ENCODE results near the gene CDK6. TPM values are rescaled to one million over a fixed set of nuclear protein-coding genes. Genes with fewer than 3 reads are reported as not detected.
A peak's percentile ranks its signal among the peaks of the same experiment; 100 is the strongest.
"Not testable (repeated sequence)": the region's sequence is repeated elsewhere in the genome, so short reads cannot be mapped to it uniquely, and the experiment has no call there.

The CDK6 gene
- total and polyA plus RNA-seq, 4 donors = 14.0 to 42.6 (median 27.8) TPM

GRCh38 chr7:92875173-92875572 lies 38.8 kb upstream of the CDK6 start:
- Histone ChIP-seq H3K27me3 (ENCODE audit: control insufficient read depth, insufficient read depth, low read length) (no peaks in the 10 kb centered on the region), H3K9me3 (ENCODE audit: control insufficient read depth, insufficient read depth, low read length) (no peaks in the 10 kb centered on the region), H3K4me1 (ENCODE audit: control insufficient read depth, insufficient read depth, low read length) (no peaks in the 10 kb centered on the region), H3K27ac (ENCODE audit: low read depth, low read length) (no peak overlapping the region), H3K4me3 (ENCODE audit: low read depth, low read length) (no peak overlapping the region), H3K36me3 (ENCODE audit: control insufficient read depth, insufficient read depth, low read length) (no peaks in the 10 kb centered on the region)
- DNase-seq (ENCODE audit: low read depth in 4 of 6, low spot score in 6 of 6) = no peak
- WGBS (ENCODE audit: insufficient coverage) = no CpG with 5 or more reads among the region's 1 CpG

- no peaks in the 10 kb centered on the region for H3K9me3 ChIP-seq (ENCODE audit: control insufficient read depth, insufficient read depth, low read length)
- no peak overlapping the region for H3K27ac ChIP-seq (ENCODE audit: low read depth, low read length)
- WGBS (ENCODE audit: insufficient coverage) = no CpG with 5 or more reads among the region's 1 CpG
- no peaks in the 10 kb centered on the region for H3K4me1 ChIP-seq (ENCODE audit: control insufficient read depth, insufficient read depth, low read length)
- H3K36me3 ChIP-seq (ENCODE audit: control insufficient read depth, insufficient read depth, low read length) = no peaks in the 10 kb centered on the region
- H3K27me3 ChIP-seq (ENCODE audit: control insufficient read depth, insufficient read depth, low read length) = no peaks in the 10 kb centered on the region
- DNase-seq (ENCODE audit: low read depth in 4 of 6, low spot score in 6 of 6) = no peak
- no peak overlapping the region for H3K4me3 ChIP-seq (ENCODE audit: low read depth, low read length)
Observed at GRCh38 chr7:92874567-92874966, 38.2 kb upstream of the CDK6 start.

DNA sequence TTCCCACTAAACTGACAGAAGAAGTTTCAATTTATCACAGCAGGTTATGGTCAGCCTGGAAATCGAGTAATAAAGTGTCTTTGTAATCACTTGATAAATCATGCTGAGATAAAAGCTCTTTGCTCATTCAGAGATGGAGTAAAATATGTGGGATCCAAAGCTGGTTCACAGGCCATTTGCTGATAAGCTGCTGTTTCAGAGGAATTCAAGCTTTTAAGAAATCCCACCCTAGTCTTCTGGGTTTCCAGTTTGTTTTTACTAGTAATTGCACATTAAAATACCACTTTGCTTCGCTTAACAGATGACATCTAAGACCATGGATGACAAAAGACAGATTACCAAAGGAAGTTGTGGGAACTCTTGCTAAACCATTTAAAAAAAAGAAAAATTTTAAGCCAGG lies 37.4 kb upstream of the CDK6 start:
- 0% methylated on average over 1 of the region's 2 CpGs for WGBS (ENCODE audit: insufficient coverage)
- peak in 1 of 6 donors; percentile 11 for DNase-seq (ENCODE audit: low read depth in 4 of 6, low spot score in 6 of 6)
- Histone ChIP-seq H3K27ac (ENCODE audit: low read depth, low read length) (no peak overlapping the region), H3K9me3 (ENCODE audit: control insufficient read depth, insufficient read depth, low read length) (no peaks in the 10 kb centered on the region), H3K4me3 (ENCODE audit: low read depth, low read length) (no peak overlapping the region), H3K4me1 (ENCODE audit: control insufficient read depth, insufficient read depth, low read length) (no peaks in the 10 kb centered on the region), H3K36me3 (ENCODE audit: control insufficient read depth, insufficient read depth, low read length) (no peaks in the 10 kb centered on the region), H3K27me3 (ENCODE audit: control insufficient read depth, insufficient read depth, low read length) (no peaks in the 10 kb centered on the region)

- Histone ChIP-seq H3K36me3 (ENCODE audit: control insufficient read depth, insufficient read depth, low read length) (no peaks in the 10 kb centered on the region), H3K4me3 (ENCODE audit: low read depth, low read length) (no peak overlapping the region), H3K9me3 (ENCODE audit: control insufficient read depth, insufficient read depth, low read length) (no peaks in the 10 kb centered on the region), H3K4me1 (ENCODE audit: control insufficient read depth, insufficient read depth, low read length) (no peaks in the 10 kb centered on the region), H3K27ac (ENCODE audit: low read depth, low read length) (no peak overlapping the region), H3K27me3 (ENCODE audit: control insufficient read depth, insufficient read depth, low read length) (no peaks in the 10 kb centered on the region)
- no peak for DNase-seq (ENCODE audit: low read depth in 4 of 6, low spot score in 6 of 6)
Observed at GRCh38 chr7:92872701-92873100, 36.3 kb upstream of the CDK6 start.

DNA sequence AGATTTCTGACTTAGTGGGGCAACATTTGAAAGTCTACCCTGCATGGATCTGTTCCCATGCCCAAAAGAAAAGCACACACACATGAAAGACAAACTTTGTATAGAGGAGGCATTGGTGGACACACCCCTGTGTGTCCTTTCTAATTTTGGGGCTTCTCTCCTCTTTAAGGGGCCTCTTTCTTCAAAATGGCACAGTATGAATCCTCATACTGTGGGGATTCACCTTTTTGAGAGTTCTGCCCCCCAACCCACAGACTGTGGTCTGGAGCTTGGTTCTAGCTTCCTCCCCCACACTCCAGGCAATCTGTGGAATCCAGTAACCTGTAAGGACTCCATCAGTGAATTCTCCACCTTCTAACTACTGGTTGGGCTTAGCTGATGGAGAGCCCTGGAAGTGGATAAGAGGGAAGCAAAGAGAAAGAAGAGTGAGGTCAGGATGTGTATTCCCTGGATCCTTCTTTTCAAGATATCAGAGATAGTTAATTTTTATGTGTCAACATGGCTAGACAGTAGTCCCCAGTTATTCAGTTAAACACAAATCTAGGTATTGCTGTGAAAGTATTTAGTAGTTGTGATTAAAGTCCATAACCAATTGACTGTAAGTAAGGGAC lies 32.4 kb upstream of the CDK6 start:
- no peaks in the 10 kb centered on the region for H3K9me3 ChIP-seq (ENCODE audit: control insufficient read depth, insufficient read depth, low read length)
- H3K27me3 ChIP-seq (ENCODE audit: control insufficient read depth, insufficient read depth, low read length) = no peaks in the 10 kb centered on the region
- no peak overlapping the region for H3K27ac ChIP-seq (ENCODE audit: low read depth, low read length)
- no peaks in the 10 kb centered on the region for H3K36me3 ChIP-seq (ENCODE audit: control insufficient read depth, insufficient read depth, low read length)
- no peak overlapping the region for H3K4me3 ChIP-seq (ENCODE audit: low read depth, low read length)
- no peaks in the 10 kb centered on the region for H3K4me1 ChIP-seq (ENCODE audit: control insufficient read depth, insufficient read depth, low read length)
- DNase-seq (ENCODE audit: low read depth in 4 of 6, low spot score in 6 of 6) = no peak

DNA sequence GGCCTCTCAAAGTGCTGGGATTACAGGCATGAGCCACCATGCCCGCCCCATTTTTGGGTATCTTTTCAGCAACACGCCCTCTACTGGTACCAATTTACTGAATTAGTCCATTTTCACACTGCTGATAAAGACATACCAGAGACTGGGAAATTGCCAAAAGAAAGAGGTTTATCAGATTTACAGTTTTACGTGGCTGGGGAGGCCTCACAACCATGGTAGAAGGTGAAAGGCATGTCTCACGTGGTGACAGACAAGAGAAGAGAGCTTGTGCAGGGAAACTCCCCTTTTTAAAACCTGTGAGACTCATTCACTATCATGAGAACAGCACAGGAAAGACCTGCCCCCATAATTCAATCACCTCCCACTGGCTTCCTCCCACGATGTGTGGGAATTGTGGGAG lies 27.8 kb upstream of the CDK6 start:
- H3K36me3 ChIP-seq (ENCODE audit: control insufficient read depth, insufficient read depth, low read length); H3K4me1 ChIP-seq (ENCODE audit: control insufficient read depth, insufficient read depth, low read length); DNase-seq (ENCODE audit: low read depth in 4 of 6, low spot score in 6 of 6); H3K9me3 ChIP-seq (ENCODE audit: control insufficient read depth, insufficient read depth, low read length); H3K4me3 ChIP-seq (ENCODE audit: low read depth, low read length); H3K27ac ChIP-seq (ENCODE audit: low read depth, low read length); H3K27me3 ChIP-seq (ENCODE audit: control insufficient read depth, insufficient read depth, low read length): not testable (repeated sequence)
- WGBS (ENCODE audit: insufficient coverage) = 60% methylated on average over 1 of the region's 5 CpGs

GRCh38 chr7:92856436-92856835 lies 20.1 kb upstream of the CDK6 start:
- no CpG with 5 or more reads among the region's 2 CpGs for WGBS (ENCODE audit: insufficient coverage)

DNA sequence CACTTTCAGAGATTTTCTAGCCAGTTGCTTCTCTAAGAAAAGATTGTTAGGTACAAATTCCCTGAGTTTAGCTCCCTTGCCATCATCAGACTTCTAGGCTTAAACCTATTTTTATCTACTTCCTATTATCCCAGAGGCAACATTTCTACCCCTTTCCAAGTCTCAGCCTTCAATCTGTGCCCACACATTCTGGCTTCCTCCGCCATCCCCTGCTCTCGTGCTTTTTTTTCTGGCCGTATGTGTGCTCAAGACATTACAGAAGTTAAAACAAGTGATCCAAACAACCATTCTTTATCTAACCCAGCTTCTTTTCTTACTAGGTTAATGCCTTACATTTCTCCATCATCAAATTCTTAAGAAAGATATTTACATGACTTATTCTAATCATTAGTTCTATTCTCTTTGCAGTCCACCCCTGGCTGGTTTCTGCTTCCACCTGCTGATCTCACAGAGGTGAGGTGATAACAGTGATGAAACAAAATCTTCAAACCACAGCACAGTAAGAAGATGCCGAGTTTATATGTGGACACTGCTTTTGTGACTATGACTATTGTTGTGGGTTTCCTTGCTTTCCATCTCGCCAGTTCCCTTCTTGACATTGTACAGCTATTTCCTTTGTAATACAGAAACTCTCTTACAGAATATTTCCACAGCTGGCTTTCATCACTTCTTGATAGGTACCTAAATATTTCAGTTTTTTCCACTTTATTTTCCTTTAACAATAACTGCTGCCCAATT lies 18.3 kb upstream of the CDK6 start:
- WGBS (ENCODE audit: insufficient coverage) = 69% methylated on average over 3 of the region's 5 CpGs
- Histone ChIP-seq H3K36me3 (ENCODE audit: control insufficient read depth, insufficient read depth, low read length) (no peaks in the 10 kb centered on the region), H3K27ac (ENCODE audit: low read depth, low read length) (no peak overlapping the region), H3K9me3 (ENCODE audit: control insufficient read depth, insufficient read depth, low read length) (no peaks in the 10 kb centered on the region), H3K4me3 (ENCODE audit: low read depth, low read length) (no peak overlapping the region), H3K4me1 (ENCODE audit: control insufficient read depth, insufficient read depth, low read length) (no peaks in the 10 kb centered on the region), H3K27me3 (ENCODE audit: control insufficient read depth, insufficient read depth, low read length) (no peaks in the 10 kb centered on the region)
- DNase-seq (ENCODE audit: low read depth in 4 of 6, low spot score in 6 of 6) = no peak

More at GRCh38 chr7:92856436-92856835, 20.1 kb upstream of the CDK6 start:
- Histone ChIP-seq H3K4me1 (ENCODE audit: control insufficient read depth, insufficient read depth, low read length) (no peaks in the 10 kb centered on the region), H3K27ac (ENCODE audit: low read depth, low read length) (no peak overlapping the region), H3K36me3 (ENCODE audit: control insufficient read depth, insufficient read depth, low read length) (no peaks in the 10 kb centered on the region), H3K9me3 (ENCODE audit: control insufficient read depth, insufficient read depth, low read length) (no peaks in the 10 kb centered on the region), H3K27me3 (ENCODE audit: control insufficient read depth, insufficient read depth, low read length) (no peaks in the 10 kb centered on the region), H3K4me3 (ENCODE audit: low read depth, low read length) (no peak overlapping the region)
- no peak for DNase-seq (ENCODE audit: low read depth in 4 of 6, low spot score in 6 of 6)

GRCh38 chr7:92851732-92852131 lies 15.4 kb upstream of the CDK6 start:
- Histone ChIP-seq H3K4me1 (ENCODE audit: control insufficient read depth, insufficient read depth, low read length) (no peaks in the 10 kb centered on the region), H3K36me3 (ENCODE audit: control insufficient read depth, insufficient read depth, low read length) (no peaks in the 10 kb centered on the region), H3K4me3 (ENCODE audit: low read depth, low read length) (no peak overlapping the region), H3K27me3 (ENCODE audit: control insufficient read depth, insufficient read depth, low read length) (no peaks in the 10 kb centered on the region), H3K9me3 (ENCODE audit: control insufficient read depth, insufficient read depth, low read length) (no peaks in the 10 kb centered on the region), H3K27ac (ENCODE audit: low read depth, low read length) (no peak overlapping the region)
- no peak for DNase-seq (ENCODE audit: low read depth in 4 of 6, low spot score in 6 of 6)
- 46% methylated on average over 3 of the region's 3 CpGs for WGBS (ENCODE audit: insufficient coverage)

DNA sequence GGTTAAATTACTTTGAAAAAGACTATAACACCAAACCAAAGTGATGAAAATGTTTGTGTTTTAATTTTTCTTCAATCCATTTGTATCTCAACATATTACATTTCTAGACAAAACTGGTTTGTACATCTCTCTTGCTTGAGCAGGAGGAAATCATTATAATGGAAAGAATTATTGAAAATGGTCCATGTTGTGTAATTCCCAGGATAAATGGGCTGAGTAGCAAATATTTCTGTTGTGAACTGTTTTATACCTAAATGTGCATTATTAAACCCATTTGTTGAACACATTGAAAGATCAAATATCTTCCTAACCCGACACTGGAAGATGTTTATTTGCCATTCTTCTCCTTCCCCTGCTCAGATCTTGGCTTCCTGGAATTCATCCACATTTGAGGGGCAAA lies 14.1 kb upstream of the CDK6 start:
- H3K4me3 ChIP-seq (ENCODE audit: low read depth, low read length) = no peak overlapping the region
- no peaks in the 10 kb centered on the region for H3K27me3 ChIP-seq (ENCODE audit: control insufficient read depth, insufficient read depth, low read length)
- no peaks in the 10 kb centered on the region for H3K4me1 ChIP-seq (ENCODE audit: control insufficient read depth, insufficient read depth, low read length)

More for the DNA sequence above, 14.1 kb upstream of the CDK6 start:
- no peaks in the 10 kb centered on the region for H3K9me3 ChIP-seq (ENCODE audit: control insufficient read depth, insufficient read depth, low read length)
- no peak for DNase-seq (ENCODE audit: low read depth in 4 of 6, low spot score in 6 of 6)
- H3K36me3 ChIP-seq (ENCODE audit: control insufficient read depth, insufficient read depth, low read length) = no peaks in the 10 kb centered on the region
- no CpG with 5 or more reads among the region's 1 CpG for WGBS (ENCODE audit: insufficient coverage)
- H3K27ac ChIP-seq (ENCODE audit: low read depth, low read length) = no peak overlapping the region

Data from spinal cord (tissue), 10 donors.